Uterus (tissue), 4 donors: Measurements from ENCODE around the gene RPS14. TPM values are rescaled to one million over a fixed set of nuclear protein-coding genes. Genes with fewer than 3 reads are reported as not detected.
A peak's percentile ranks its signal among the peaks of the same experiment; 100 is the strongest.

Experiments used
- DNase-seq, 2 donors: peaks; one replicate each; pipeline ENCODE4 v3.0.0-alpha.2; 2019 to 2020
- H3K27ac ChIP-seq, 2 donors: fragments of 200-600 bp; sonication (generic); 1 replicate in 1 of 2; 2 replicates in 1 of 2; pipeline ENCODE4 v1.5.1; 2016 to 2018
- H3K27me3 ChIP-seq, 2 donors: fragments of 200-600 bp; sonication (generic); one replicate each; pipeline ENCODE4 v1.5.1; 2018 to 2019; ENCODE audit warnings: control low read depth in 1 of 2
- H3K36me3 ChIP-seq, 2 donors: fragments of 200-600 bp; sonication (generic); one replicate each; pipeline ENCODE4 v1.5.1; 2019; ENCODE audit warnings: control low read depth in 1 of 2
- H3K4me1 ChIP-seq, 2 donors: fragments of 200-600 bp; sonication (generic); one replicate each; pipeline ENCODE4 v1.5.1; 2018 to 2019; ENCODE audit warnings: control low read depth in 1 of 2
- H3K4me3 ChIP-seq, 2 donors: fragments of 200-600 bp; sonication (generic); 1 replicate in 1 of 2; 2 replicates in 1 of 2; pipeline ENCODE4 v1.5.1; 2018 to 2019; ENCODE audit warnings: mild to moderate bottlenecking in 1 of 2
- H3K9me3 ChIP-seq, 2 donors: fragments of 200-600 bp; sonication (generic); one replicate each; pipeline ENCODE4 v1.5.1; 2019; ENCODE audit warnings: control low read depth in 1 of 2
- POLR2A ChIP-seq, 2 donors: fragments of 450-650 bp; IDR thresholded peaks; one replicate each; pipeline ENCODE4 v1.6.1; 2016; ENCODE audit warnings: antibody characterized with exemption in 2 of 2, mild to moderate bottlenecking in 1 of 2, moderate library complexity in 1 of 2
- intact Hi-C: fragments of 100-400 bp; cut with DNase I; formaldehyde crosslinking; loops from one replicate; pipeline ENCODE4 v1.15.1; 2023; ENCODE audit warnings: low total_unique reads
- total RNA-seq, 4 donors: library from RNA; depleted of rRNA in 3 of 4; stranded (reverse); fragments of >200 nt in 3 of 4; gene quantifications; one replicate each; pipeline versions ENCODE4 v1.1.0 to v1.2.4, GENCODE V29; 2014 to 2023
- TF ChIP-seq, protein P1 (sequence below), 4 experiments: fragments of 200-600 bp in 2 of 4; fragments of 450-650 bp in 2 of 4; sonication (generic) in 2 of 4; IDR thresholded peaks; one replicate each; pipeline ENCODE4 v1.5.1; 2016 to 2019; ENCODE audit warnings: antibody characterized with exemption in 4 of 4, mild to moderate bottlenecking in 2 of 4, moderate library complexity in 1 of 4
- donor health status: DM: yes; HTN: yes; CAD: no.

RPS14 gene
- total RNA-seq, 4 donors from 2014 or later = 2,445 to 12,361 (median 6,046) TPM

DNA sequence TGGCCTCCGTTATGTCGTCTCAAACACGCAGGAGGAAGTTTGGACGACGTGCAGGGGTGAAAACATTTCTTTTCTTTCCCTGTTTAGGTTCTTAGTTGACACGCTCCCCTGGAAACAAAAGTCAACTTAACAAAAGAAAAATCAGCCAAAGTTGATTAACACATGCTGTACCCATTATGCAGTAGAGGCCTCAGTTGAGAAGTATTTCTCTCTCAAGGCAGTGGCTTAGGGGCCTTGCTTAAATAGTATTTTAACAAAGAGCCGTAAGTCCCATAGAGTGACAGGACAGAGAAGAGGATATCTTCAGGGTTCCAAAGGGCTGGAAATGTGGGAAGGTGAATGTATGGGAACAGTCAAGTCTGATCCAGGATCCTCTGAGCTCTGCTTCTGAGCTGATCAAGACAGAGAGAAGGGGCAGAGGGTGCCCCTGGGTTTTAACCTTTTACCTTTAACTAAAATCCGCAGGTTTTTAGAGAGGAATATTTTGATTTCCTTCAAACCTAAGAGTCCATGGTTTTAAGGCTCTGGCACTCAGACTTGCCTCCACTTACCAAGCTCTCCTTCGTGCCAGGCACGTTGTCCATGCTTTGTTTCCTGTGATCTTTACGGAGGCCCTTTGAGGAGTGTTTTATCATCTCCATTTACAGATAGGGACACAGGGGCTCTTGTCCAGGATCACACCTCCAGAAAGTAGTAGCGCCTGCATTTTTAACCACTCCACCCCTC lies 36.2 kb downstream of the RPS14 start:
- no peaks in the 10 kb centered on the region for H3K9me3 ChIP-seq
- H3K4me1 ChIP-seq = no peaks in the 10 kb centered on the region
- peak overlapping the region in 1 of 2 donors; percentile 39 for H3K4me3 ChIP-seq
- no peak for DNase-seq
- peak overlapping the region; percentile 79 to 80 for H3K27ac ChIP-seq
- no peaks in the 10 kb centered on the region for H3K27me3 ChIP-seq
- H3K36me3 ChIP-seq = no peaks in the 10 kb centered on the region
- TF ChIP-seq, protein P1, sequence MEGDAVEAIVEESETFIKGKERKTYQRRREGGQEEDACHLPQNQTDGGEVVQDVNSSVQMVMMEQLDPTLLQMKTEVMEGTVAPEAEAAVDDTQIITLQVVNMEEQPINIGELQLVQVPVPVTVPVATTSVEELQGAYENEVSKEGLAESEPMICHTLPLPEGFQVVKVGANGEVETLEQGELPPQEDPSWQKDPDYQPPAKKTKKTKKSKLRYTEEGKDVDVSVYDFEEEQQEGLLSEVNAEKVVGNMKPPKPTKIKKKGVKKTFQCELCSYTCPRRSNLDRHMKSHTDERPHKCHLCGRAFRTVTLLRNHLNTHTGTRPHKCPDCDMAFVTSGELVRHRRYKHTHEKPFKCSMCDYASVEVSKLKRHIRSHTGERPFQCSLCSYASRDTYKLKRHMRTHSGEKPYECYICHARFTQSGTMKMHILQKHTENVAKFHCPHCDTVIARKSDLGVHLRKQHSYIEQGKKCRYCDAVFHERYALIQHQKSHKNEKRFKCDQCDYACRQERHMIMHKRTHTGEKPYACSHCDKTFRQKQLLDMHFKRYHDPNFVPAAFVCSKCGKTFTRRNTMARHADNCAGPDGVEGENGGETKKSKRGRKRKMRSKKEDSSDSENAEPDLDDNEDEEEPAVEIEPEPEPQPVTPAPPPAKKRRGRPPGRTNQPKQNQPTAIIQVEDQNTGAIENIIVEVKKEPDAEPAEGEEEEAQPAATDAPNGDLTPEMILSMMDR (IDR thresholded peaks at IDR 0.05) = no peak
- TF ChIP-seq POLR2A (IDR thresholded peaks at IDR 0.05) = no peak
- intact Hi-C loops = no loop called here

DNA sequence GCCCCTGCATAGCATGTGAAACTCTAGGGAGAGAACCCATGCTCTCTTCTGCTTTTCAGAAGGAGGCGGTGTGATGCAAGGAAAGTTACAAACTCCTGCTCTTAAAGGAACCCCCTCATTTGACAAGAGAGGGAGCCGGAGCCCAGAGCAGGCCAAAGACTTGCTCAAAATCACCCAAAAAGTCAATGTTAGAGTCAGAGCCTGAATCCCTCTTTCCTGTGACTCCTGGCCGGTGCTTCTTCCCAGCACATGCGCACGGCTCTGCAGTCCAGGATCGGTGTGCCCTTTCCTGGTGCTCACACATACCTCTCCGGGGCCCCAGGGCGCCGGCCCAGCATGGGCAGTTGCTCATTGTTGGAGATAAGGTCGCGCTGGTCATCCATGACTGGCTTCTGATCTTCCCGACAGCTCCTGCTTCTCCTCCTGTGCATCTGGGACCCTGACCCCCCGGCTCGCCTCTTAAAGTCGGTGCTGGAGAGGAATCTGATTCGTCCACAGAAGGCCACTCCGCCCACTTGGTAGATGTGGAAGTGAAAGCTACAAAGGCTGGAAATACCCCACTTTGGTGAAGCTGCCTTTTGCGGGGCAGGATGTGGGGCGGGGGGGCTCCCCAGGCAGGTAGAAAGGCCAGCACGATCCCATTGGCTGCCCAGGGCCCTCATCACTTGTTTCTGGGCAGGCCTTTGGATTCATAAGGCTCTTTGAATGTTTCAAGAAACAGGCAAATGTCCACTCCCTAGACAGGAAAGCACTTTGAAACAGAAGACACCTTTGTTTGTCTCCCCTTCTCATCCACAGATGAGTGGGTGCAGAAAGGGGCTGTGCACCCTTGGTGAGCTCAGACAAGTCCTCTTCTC lies 37.0 kb downstream of the RPS14 start, which contains the start of gene CD74:
CD74 (minus strand) TSS at position 592 of the 857 bp plus-strand sequence; CDS start at position 431, 161 bp downstream.
- peak; percentile 75 to 88 for DNase-seq
- Histone ChIP-seq H3K9me3 (no peaks in the 10 kb centered on the region), H3K36me3 (no peaks in the 10 kb centered on the region), H3K4me1 (no peaks in the 10 kb centered on the region), H3K4me3 (peak within 1 kb of the TSS; percentile 29 to 39), H3K27ac (peak within 1 kb of the TSS; percentile 79 to 80), H3K27me3 (no peaks in the 10 kb centered on the region)
- intact Hi-C loops = no loop called here
- TF ChIP-seq, protein P1 (IDR thresholded peaks at IDR 0.05) = no peak
- peak; percentile 60 to 77 for TF ChIP-seq POLR2A (IDR thresholded peaks at IDR 0.05)

DNA sequence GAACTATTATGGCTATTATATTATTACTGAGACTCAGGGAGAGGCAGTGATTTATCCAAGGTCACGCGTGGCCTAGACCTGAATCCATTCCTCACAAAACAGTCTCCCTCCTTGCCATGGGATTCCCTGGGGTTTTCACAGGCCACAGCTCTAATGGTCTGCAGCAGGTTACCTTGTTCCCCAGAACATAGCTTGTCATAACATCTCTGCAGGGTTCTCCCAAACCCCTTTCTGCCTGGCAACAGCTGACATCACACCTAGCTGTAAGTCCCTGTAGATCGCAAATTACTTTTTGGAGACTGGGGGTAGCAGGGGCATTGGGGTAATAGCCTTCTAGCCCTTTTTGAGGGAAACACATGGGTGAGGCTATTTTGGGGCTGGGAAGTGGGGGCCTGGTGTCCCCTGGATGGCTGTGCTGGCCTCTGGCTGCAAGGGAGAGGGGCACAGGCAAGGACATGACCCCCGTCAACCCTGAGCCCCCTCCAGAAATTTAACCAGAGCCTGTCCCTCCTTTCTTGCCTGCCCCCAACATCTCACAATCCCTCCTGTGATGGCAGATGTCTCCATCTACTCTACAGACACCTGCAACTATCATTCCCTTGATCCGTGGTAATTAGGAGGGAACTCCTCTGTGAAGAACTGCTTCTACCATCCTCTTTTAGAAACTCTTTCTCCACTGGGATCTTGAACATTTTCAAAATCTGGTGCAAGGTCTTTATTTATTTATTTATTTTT lies 38.1 kb downstream of the RPS14 start:
- intact Hi-C loops = no loop called here

DNA sequence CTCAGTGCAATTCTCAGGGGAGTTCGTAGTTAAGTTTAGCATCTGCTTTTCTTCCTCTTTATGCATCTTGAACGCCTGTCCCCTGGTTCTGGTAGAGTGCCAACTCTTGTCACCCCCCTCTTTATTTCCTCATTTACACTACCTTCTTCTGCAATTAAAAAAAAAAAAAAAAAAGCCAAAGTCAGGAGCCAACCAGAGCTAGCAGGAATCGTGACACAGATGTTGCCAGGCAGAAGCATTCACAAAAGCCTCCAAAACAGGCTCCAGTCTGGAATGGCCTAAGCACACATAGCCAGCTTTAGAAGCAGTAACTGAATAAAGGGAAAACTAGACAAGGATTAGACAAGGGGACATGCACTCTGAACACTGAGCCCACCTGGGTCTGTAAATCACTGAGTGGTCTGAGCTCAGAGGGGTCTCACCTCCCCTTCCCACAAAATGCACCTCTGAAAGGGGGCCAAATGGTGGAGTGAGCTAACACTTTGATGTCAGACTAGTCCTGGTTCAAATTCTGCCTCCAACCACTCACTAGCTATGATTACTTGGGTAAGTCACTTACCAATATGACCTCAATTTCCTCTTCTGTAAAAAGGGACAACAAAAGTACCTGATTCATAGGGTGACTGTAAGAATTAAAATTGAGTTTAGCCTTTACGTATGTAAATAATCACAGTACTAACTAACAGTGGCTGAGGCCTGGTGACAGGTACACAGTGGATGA lies 38.9 kb downstream of the RPS14 start:
- Histone ChIP-seq H3K36me3 (no peaks in the 10 kb centered on the region), H3K27ac (peak overlapping the region; percentile 79 to 80), H3K9me3 (no peaks in the 10 kb centered on the region), H3K4me1 (no peaks in the 10 kb centered on the region), H3K27me3 (no peaks in the 10 kb centered on the region), H3K4me3 (peak overlapping the region in 1 of 2 donors; percentile 29)
- DNase-seq = peak; percentile 64 to 86
- TF ChIP-seq POLR2A (IDR thresholded peaks at IDR 0.05) = no peak
- TF ChIP-seq, protein P1 (IDR thresholded peaks at IDR 0.05) = no peak
- intact Hi-C loops = no loop called here

More for the DNA sequence above, 38.1 kb downstream of the RPS14 start:
- H3K27ac ChIP-seq = peak overlapping the region; percentile 79 to 80
- no peaks in the 10 kb centered on the region for H3K9me3 ChIP-seq
- H3K36me3 ChIP-seq = no peaks in the 10 kb centered on the region
- peak in 1 of 2 donors; percentile 59 for DNase-seq
- H3K4me1 ChIP-seq = no peaks in the 10 kb centered on the region
- peak overlapping the region; percentile 29 to 39 for H3K4me3 ChIP-seq
- TF ChIP-seq POLR2A (IDR thresholded peaks at IDR 0.05) = peak in 1 of 2 donors; percentile 23
- TF ChIP-seq, protein P1 (IDR thresholded peaks at IDR 0.05) = no peak
- H3K27me3 ChIP-seq = no peaks in the 10 kb centered on the region
